Endothelial cell (in vitro differentiated cells): ENCODE results near the gene NOTUM. TPM values are rescaled to one million over a fixed set of nuclear protein-coding genes. Genes with fewer than 3 reads are reported as not detected.

Experiments used
- DNase-seq: peaks from one replicate; pipeline ENCODE4 v3.0.0; 2021; ENCODE audit warnings: low spot score
- H3K27ac Mint-ChIP-seq: one replicate; pipeline ENCODE4 v1.8.0; 2021; ENCODE audit warnings: mixed read lengths, inconsistent platforms; ENCODE audit not compliant: unreplicated experiment
- H3K27me3 Mint-ChIP-seq: one replicate; pipeline ENCODE4 v1.8.0; 2021; ENCODE audit warnings: mild to moderate bottlenecking, moderate library complexity, mixed read lengths, inconsistent platforms; ENCODE audit not compliant: unreplicated experiment
- H3K36me3 Mint-ChIP-seq: one replicate; pipeline ENCODE4 v1.8.0; 2021; ENCODE audit warnings: mild to moderate bottlenecking, low read depth, mixed read lengths, inconsistent platforms; ENCODE audit not compliant: unreplicated experiment
- H3K4me1 Mint-ChIP-seq: one replicate; pipeline ENCODE4 v1.8.0; 2021; ENCODE audit warnings: mild to moderate bottlenecking, mixed read lengths, inconsistent platforms; ENCODE audit not compliant: unreplicated experiment
- H3K4me3 Mint-ChIP-seq: one replicate; pipeline ENCODE4 v1.8.0; 2021; ENCODE audit warnings: mild to moderate bottlenecking, mixed read lengths, inconsistent platforms; ENCODE audit not compliant: unreplicated experiment
- H3K9me3 Mint-ChIP-seq: one replicate; pipeline ENCODE4 v1.8.0; 2021; ENCODE audit warnings: mixed read lengths, inconsistent platforms; ENCODE audit not compliant: unreplicated experiment
- total RNA-seq: library from RNA; stranded (reverse); fragmentation: NEBNext Ultra II Directional; extraction: Animal tissue kit (Norgen Biotek cat#: 25700); gene quantifications from one replicate; pipeline ENCODE4 v1.2.1, GENCODE V29; 2021; ENCODE audit not compliant: unreplicated experiment
- TF ChIP-seq, protein P1 (sequence below): fragments of 200-600 bp; sonication (generic); IDR thresholded peaks from one replicate; pipeline ENCODE4 v1.5.0; 2021; ENCODE audit warnings: antibody characterized with exemption; ENCODE audit not compliant: unreplicated experiment

Gene NOTUM
- total RNA-seq, 1 donor from 2014 or later = not detected

- peaks cover 4% of the 10 kb centered on the region for H3K36me3 Mint-ChIP-seq
- H3K4me3 Mint-ChIP-seq = no peak overlapping the region
- no peak for DNase-seq
- TF ChIP-seq, protein P1, sequence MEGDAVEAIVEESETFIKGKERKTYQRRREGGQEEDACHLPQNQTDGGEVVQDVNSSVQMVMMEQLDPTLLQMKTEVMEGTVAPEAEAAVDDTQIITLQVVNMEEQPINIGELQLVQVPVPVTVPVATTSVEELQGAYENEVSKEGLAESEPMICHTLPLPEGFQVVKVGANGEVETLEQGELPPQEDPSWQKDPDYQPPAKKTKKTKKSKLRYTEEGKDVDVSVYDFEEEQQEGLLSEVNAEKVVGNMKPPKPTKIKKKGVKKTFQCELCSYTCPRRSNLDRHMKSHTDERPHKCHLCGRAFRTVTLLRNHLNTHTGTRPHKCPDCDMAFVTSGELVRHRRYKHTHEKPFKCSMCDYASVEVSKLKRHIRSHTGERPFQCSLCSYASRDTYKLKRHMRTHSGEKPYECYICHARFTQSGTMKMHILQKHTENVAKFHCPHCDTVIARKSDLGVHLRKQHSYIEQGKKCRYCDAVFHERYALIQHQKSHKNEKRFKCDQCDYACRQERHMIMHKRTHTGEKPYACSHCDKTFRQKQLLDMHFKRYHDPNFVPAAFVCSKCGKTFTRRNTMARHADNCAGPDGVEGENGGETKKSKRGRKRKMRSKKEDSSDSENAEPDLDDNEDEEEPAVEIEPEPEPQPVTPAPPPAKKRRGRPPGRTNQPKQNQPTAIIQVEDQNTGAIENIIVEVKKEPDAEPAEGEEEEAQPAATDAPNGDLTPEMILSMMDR = no peak
- H3K27ac Mint-ChIP-seq = no peak overlapping the region
- peaks cover 5% of the 10 kb centered on the region for H3K27me3 Mint-ChIP-seq
- no peaks in the 10 kb centered on the region for H3K9me3 Mint-ChIP-seq
- H3K4me1 Mint-ChIP-seq = peaks cover 3% of the 10 kb centered on the region
These were observed 30.8 kb upstream of the NOTUM start for GRCh38 chr17:81991684-81992305.

- peaks cover 3% of the 10 kb centered on the region for H3K4me1 Mint-ChIP-seq
- DNase-seq = no peak
- H3K27ac Mint-ChIP-seq = no peak overlapping the region
- TF ChIP-seq, protein P1 = no peak
- no peaks in the 10 kb centered on the region for H3K9me3 Mint-ChIP-seq
- H3K4me3 Mint-ChIP-seq = peak overlapping the region; percentile 83
- peaks cover 5% of the 10 kb centered on the region for H3K27me3 Mint-ChIP-seq
- H3K36me3 Mint-ChIP-seq = peaks cover 4% of the 10 kb centered on the region
These were observed 30.1 kb upstream of the NOTUM start for GRCh38 chr17:81990836-81991683.

- no peak overlapping the region for H3K27ac Mint-ChIP-seq
- DNase-seq = no peak
- H3K4me1 Mint-ChIP-seq = peaks cover 3% of the 10 kb centered on the region
- peaks cover 5% of the 10 kb centered on the region for H3K27me3 Mint-ChIP-seq
- H3K4me3 Mint-ChIP-seq = no peak overlapping the region
- peaks cover 9% of the 10 kb centered on the region for H3K36me3 Mint-ChIP-seq
- no peaks in the 10 kb centered on the region for H3K9me3 Mint-ChIP-seq
- TF ChIP-seq, protein P1 = no peak
These were observed 26.3 kb upstream of the NOTUM start for GRCh38 chr17:81987161-81987770.

DNA sequence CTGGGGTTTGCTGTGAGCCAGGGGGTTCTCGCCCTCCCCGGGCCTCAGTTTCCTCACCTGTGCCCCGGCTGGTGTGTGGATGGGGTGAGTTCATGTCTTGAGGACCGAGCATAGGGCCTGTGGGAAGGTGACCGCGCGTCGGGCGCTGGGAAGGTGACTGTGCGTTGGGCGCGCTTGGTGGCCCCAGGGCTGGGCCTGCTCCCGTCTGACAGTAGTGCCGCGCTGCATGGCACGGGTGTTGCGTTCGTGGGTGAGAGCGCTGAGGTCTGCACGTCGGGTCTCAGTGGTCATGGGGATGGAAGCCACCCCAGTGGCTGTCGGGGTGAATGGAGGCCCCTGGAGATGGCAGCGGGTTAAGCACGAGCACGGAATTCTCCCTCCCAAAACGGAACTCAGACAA, 25.6 kb upstream of the NOTUM start:
- H3K27ac Mint-ChIP-seq = no peak overlapping the region
- no peaks in the 10 kb centered on the region for H3K9me3 Mint-ChIP-seq
- peaks cover 9% of the 10 kb centered on the region for H3K36me3 Mint-ChIP-seq
- peaks cover 5% of the 10 kb centered on the region for H3K27me3 Mint-ChIP-seq
- TF ChIP-seq, protein P1 = no peak
- DNase-seq = no peak
- H3K4me1 Mint-ChIP-seq = peaks cover 3% of the 10 kb centered on the region
- no peak overlapping the region for H3K4me3 Mint-ChIP-seq
